AG04449 (cell line): Measurements from ENCODE around the gene GRIK2.

Experiments used
- CTCF ChIA-PET: fragments of 350-600 bp; formaldehyde crosslinking; extraction: SDS; loops from one replicate; lab custom pipeline; 2021; ENCODE audit warnings: antibody characterized with exemption; lab: Yijun Ruan, JAX
- POLR2A ChIA-PET: fragments of 400-600, 350-600 bp; formaldehyde crosslinking; extraction: SDS; loops from one replicate; lab custom pipeline; 2020; ENCODE audit warnings: antibody characterized with exemption, inconsistent platforms; lab: Yijun Ruan, JAX
- DNase-seq: peaks from one replicate; pipeline ENCODE4 v3.0.0-alpha.2; 2010; ENCODE audit warnings: low read depth, low spot score
- H3K4me3 ChIP-seq: 2 replicates; pipeline ENCODE4 v1.5.1; 2011; ENCODE audit warnings: low read depth, mild to moderate bottlenecking, control low read depth, low read length
- TF ChIP-seq, protein P1 (sequence below): IDR thresholded peaks from one replicate; pipeline ENCODE4 v1.5.1; 2011; ENCODE audit warnings: mild to moderate bottlenecking, moderate library complexity, low read length, control low read depth, inconsistent platforms; ENCODE audit not compliant: insufficient read depth; ENCODE audit errors: missing control alignments

The GRIK2 gene

DNA sequence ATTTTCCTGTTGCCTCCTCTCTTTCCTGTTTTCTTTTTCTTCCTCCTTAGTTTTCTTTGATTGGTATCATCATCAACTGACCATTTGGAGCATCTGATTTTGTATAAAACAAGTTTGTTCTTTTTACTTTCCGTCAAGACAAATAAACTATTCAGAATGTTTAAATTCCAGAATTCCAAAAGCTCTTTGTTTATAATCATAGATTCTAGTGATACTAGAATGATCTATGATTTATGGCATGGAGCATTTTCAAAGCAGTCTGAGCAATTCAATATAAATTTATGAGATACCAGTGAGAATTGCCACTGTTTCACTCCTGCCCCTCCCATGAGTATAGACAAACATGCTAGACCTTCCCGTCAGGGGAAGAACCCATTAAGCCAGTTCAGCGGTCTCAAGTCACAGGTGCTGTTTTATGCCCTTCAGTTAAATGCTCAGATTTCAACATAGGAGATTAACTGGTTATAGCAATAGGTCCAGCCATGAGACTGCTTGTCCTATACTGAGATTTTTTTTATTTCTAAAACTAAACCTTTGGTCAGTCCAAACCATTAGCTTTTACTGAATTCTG lies 60.7 kb downstream of the GRIK2 start:
- ChIA-PET CTCF (no interaction called here), POLR2A (no interaction called here)
- TF ChIP-seq, protein P1, sequence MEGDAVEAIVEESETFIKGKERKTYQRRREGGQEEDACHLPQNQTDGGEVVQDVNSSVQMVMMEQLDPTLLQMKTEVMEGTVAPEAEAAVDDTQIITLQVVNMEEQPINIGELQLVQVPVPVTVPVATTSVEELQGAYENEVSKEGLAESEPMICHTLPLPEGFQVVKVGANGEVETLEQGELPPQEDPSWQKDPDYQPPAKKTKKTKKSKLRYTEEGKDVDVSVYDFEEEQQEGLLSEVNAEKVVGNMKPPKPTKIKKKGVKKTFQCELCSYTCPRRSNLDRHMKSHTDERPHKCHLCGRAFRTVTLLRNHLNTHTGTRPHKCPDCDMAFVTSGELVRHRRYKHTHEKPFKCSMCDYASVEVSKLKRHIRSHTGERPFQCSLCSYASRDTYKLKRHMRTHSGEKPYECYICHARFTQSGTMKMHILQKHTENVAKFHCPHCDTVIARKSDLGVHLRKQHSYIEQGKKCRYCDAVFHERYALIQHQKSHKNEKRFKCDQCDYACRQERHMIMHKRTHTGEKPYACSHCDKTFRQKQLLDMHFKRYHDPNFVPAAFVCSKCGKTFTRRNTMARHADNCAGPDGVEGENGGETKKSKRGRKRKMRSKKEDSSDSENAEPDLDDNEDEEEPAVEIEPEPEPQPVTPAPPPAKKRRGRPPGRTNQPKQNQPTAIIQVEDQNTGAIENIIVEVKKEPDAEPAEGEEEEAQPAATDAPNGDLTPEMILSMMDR = no peak
- no peak for DNase-seq
- H3K4me3 ChIP-seq = no peak overlapping the region

DNA sequence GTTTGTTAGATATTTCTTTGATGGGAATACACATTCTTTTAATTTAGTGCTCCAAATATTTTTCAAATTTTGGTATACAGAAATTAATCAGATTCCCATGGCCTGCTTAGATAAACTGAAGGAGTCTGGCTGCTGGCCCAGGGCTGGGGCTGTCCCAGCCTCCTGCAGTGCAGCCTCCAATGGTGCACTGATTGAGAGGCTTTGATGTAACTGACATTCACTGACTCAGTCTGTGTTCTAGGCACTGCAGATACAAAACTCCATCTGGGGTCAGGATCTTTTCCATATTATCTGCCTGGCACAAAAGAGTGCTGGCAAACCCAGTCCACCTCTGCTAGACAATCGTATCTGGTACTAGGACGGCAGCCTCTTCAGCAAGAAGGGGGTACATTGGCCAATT lies 64.8 kb downstream of the GRIK2 start:
- CTCF ChIA-PET = no interaction called here
- H3K4me3 ChIP-seq = no peak overlapping the region
- POLR2A ChIA-PET = no interaction called here
- TF ChIP-seq, protein P1 = no peak
- no peak for DNase-seq

DNA sequence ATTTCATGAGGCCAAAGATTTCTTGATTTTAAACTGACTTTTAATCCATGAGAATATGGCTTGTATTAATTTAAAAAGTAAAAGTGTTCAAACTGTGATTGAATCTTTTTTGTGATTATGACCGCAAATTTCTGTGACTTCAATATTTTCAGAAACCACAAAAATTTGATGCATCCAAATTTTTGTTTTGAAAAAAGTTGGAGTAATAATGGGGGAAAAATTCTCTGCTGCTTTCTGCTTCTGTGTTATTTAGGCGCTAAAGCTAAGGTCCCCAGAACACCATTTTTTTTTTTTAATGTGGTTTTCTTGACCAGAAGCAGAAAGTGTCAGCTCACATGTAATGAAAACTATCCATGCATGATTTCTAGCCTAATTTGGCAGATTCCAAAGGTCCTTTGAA lies 65.3 kb downstream of the GRIK2 start:
- ChIA-PET POLR2A (no interaction called here), CTCF (no interaction called here)
- no peak for DNase-seq
- TF ChIP-seq, protein P1 = no peak
- no peak overlapping the region for H3K4me3 ChIP-seq

DNA sequence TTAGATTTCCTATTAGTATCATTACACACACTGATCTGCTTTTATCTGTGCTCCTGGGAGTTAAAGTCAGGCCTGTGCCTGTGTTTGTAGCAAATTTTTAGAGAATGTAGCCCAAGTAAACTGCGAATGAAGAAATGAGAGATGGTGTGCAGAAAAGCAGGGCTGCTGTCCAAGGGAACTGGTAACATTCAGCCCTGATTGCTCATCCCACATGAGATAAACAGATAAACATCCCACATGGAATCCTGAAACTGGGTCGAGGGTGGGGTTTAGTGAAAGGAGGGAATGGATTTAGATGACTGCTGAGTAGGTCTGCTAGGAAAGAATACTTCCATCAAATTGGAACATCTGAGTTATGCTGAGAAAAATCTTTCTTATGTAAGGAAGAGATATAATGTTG lies 69.1 kb downstream of the GRIK2 start:
- DNase-seq = no peak
- no peak overlapping the region for H3K4me3 ChIP-seq
- POLR2A ChIA-PET = no interaction called here
- CTCF ChIA-PET = no interaction called here
- TF ChIP-seq, protein P1 = no peak

DNA sequence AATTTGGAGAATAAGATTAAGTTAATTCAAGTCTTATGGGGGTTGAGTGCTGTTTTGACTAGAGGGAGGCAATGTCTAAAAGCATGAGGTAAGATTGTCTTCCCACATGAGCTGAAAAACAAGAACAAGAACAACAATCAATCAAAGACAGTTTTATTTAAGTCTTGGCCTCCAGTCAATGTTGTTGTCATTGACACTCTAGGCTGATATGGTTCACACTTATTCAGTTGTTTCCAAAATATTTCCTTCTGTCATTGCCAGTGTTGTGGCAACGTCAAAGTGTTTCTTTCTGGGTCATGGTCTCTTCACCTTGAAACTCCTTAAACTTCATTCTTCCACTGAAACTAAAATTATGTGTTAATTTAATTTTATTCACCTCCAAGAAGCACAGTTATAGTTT lies 72.4 kb downstream of the GRIK2 start:
- ChIA-PET POLR2A (no interaction called here), CTCF (no interaction called here)
- no peak for DNase-seq
- no peak overlapping the region for H3K4me3 ChIP-seq
- TF ChIP-seq, protein P1 = no peak

DNA sequence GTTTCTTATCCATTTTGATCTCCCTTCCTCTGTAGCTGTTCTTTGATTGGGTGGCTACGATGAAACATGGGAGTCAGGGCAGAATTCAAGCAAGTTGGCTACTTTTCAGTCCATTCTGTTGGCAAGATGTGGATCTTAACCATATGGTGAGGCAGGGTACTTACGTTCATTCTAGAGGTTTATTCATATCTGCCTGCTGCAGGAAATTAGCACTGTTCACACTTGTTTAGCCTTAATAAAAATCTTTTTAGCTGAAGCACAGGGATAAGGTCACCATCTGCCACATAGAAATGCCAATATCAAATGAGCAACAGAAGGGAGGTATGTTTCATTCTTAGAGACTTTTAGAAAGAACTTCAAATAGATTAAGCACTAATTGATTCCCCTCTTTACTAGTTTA lies 83.9 kb downstream of the GRIK2 start:
- TF ChIP-seq, protein P1 = no peak
- no peak for DNase-seq
- POLR2A ChIA-PET = no interaction called here
- H3K4me3 ChIP-seq = no peak overlapping the region
- CTCF ChIA-PET = interaction anchor here (2.5 kb wide), 1 partner anchor 13 kb away, joined by 4 read pairs; no protein-coding TSS in a partner anchor
